ENCODE data around the gene RCVRN.

DNA sequence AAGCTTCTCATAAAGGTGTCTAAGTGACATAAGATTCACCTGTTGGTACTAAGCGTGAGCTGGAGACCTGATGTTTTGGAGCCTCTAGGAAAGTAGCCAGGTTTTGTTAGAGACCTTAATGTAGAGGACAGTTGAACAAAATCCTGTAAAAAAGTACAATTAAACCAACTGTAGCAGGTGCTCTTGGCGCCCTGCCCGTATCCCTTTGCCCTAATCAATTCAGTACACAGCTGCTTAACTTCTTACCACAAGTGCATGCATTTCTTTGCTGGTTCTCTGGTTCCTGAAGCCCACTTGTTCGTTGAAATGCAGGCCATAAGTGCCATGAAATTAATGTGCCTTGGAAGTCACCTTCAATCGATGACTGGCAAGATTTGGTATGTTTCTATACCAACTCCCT lies 54.9 kb downstream of the RCVRN start:
- TF ChIP-seq, protein P1, sequence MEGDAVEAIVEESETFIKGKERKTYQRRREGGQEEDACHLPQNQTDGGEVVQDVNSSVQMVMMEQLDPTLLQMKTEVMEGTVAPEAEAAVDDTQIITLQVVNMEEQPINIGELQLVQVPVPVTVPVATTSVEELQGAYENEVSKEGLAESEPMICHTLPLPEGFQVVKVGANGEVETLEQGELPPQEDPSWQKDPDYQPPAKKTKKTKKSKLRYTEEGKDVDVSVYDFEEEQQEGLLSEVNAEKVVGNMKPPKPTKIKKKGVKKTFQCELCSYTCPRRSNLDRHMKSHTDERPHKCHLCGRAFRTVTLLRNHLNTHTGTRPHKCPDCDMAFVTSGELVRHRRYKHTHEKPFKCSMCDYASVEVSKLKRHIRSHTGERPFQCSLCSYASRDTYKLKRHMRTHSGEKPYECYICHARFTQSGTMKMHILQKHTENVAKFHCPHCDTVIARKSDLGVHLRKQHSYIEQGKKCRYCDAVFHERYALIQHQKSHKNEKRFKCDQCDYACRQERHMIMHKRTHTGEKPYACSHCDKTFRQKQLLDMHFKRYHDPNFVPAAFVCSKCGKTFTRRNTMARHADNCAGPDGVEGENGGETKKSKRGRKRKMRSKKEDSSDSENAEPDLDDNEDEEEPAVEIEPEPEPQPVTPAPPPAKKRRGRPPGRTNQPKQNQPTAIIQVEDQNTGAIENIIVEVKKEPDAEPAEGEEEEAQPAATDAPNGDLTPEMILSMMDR (conservative IDR thresholded peaks at IDR 0.05 in 1 of 2, IDR thresholded peaks at IDR 0.05 in 1 of 2; ENCODE audit: low read depth in 1 of 2, low read length in 2 of 2), result no peak
- TF ChIP-seq EZH2 (IDR thresholded peaks at IDR 0.05; ENCODE audit: low read length, missing control alignments), result no peak
